GM12892 (cell line): ENCODE data around the gene GABPA.
A peak's percentile ranks its signal among the peaks of the same experiment; 100 is the strongest.
"Not testable (repeated sequence)": the region's sequence is repeated elsewhere in the genome, so short reads cannot be mapped to it uniquely, and the experiment has no call there.

Source experiments
- DNase-seq: peaks from one replicate; pipeline ENCODE4 v3.0.0; 2011; ENCODE audit not compliant: insufficient read length
- FAIRE-seq: peaks from 2 replicates; lab custom pipeline; 2011; peaks lifted over from hg19 to GRCh38; lab: Jason Lieb, UNC
- POLR2A ChIP-seq: IDR thresholded peaks from 2 replicates; pipeline ENCODE4 v1.6.1; 2011; ENCODE audit warnings: low read depth, low read length, control low read depth
- POLR2AphosphoS5 ChIP-seq: IDR thresholded peaks from 2 replicates; pipeline ENCODE4 v1.6.1; 2011; ENCODE audit warnings: low read depth, low read length, control low read depth
- TAF1 ChIP-seq: IDR thresholded peaks from 2 replicates; pipeline ENCODE4 v1.6.1; 2011; ENCODE audit warnings: low read depth, mild to moderate bottlenecking, control low read depth, low read length, borderline replicate concordance

GABPA gene

GRCh38 chr21:25752416-25752815 lies 17.6 kb downstream of the GABPA start:
- FAIRE-seq (no peak), DNase-seq (no peak)
- TF ChIP-seq TAF1 (no peak), POLR2A (no peak), POLR2AphosphoS5 (no peak)

- FAIRE-seq (peak; percentile 24), DNase-seq (no peak)
- no peak for TF ChIP-seq TAF1
- no peak for TF ChIP-seq POLR2A
- no peak for TF ChIP-seq POLR2AphosphoS5
Observed at GRCh38 chr21:25756190-25756932, 21.6 kb downstream of the GABPA start.

GRCh38 chr21:25757531-25757930 lies 22.8 kb downstream of the GABPA start:
- TF ChIP-seq POLR2AphosphoS5 (no peak), TAF1 (no peak), POLR2A (no peak)

DNA sequence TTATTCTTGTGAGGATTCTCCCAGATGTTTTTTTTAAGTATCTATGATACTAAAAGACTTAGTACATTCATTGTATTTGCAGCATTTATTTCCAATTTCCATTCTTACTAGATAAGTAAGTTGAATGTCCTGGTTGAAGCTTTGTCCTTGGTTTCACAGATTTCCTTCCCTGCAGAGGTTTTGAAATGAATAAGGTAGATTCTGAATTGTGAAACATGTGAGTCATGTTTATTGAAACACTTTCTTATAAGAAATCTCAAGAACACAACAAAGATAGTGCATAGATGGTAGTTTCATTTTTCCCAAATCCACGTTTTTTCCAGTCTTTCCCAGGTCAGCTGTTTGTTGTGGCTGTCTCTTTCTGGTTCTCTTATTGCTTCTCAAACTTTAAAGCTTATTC lies 24.8 kb downstream of the GABPA start:
- FAIRE-seq (no peak), DNase-seq (no peak)
- TF ChIP-seq POLR2AphosphoS5 (no peak), TAF1 (no peak), POLR2A (no peak)

More at GRCh38 chr21:25757531-25757930, 22.8 kb downstream of the GABPA start:
- FAIRE-seq (no peak), DNase-seq (no peak)

GRCh38 chr21:25760061-25760460 lies 25.3 kb downstream of the GABPA start:
- FAIRE-seq (no peak), DNase-seq (no peak)
- no peak for TF ChIP-seq POLR2A
- no peak for TF ChIP-seq POLR2AphosphoS5
- no peak for TF ChIP-seq TAF1

DNA sequence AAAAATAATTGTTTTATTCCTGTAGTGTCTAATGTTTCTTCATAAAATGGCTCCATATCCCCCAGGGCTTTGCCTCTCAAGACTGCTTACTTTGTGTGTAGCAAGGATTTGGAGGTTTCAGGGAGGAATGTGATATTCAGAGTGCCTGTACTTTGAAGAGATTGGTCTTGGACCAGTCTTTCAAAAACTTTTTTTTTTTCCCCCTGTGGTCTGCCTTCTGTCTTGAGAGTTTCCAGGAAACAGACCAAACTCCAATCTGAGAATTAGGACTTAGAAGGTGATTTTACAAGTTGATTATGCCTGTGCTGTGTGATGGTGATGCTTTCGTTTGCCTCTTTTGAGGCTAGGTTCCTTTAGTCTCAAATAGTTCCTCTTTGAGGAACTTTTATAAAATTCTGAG lies 25.9 kb downstream of the GABPA start:
- DNase-seq (no peak), FAIRE-seq (no peak)
- no peak for TF ChIP-seq TAF1
- no peak for TF ChIP-seq POLR2AphosphoS5
- TF ChIP-seq POLR2A = no peak

DNA sequence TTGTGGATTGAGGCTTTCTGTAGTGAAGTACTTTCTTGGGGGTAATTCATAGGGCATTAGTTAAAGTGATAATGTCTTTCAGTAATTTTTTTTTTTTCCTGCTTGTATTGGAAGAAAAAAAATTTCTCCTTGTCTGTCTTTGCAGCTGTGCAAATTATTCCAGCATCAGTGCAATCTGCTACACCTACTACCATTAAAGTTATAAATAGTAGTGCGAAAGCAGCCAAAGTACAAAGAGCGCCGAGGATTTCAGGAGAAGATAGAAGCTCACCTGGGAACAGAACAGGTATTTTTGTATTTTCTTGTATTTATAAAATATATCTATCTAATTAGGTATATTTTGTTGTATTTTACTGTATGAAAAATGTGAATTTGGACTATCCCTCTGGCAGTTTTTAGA lies 29.3 kb downstream of the GABPA start:
- TF ChIP-seq POLR2AphosphoS5 = no peak
- TF ChIP-seq TAF1 = no peak
- TF ChIP-seq POLR2A = no peak
- FAIRE-seq = no peak
- DNase-seq = no peak

GRCh38 chr21:25767921-25768320 lies 33.1 kb downstream of the GABPA start:
- TF ChIP-seq TAF1 (no peak), POLR2A (no peak), POLR2AphosphoS5 (no peak)
- FAIRE-seq (peak; percentile 36), DNase-seq (no peak)

DNA sequence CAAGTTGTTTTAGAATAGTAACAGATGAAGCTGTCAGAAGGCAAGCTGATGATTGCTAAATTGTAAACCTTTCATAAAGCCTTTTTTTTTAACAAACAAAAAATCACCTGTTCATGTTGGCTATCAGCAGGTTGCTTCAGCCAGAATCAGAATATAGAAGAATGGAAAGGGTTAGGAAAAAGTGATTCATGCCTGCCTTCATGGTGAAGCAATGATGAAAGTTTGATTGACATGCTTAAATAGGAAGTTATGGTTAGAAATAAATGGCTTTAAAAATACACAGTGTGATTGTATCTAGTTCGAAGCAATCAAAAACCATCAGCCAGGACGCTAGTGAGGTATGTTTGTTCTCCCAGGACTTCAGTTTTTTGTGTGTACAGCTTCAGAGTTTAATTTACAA lies 37.9 kb downstream of the GABPA start:
- no peak for TF ChIP-seq TAF1
- no peak for TF ChIP-seq POLR2A
- FAIRE-seq = no peak
- DNase-seq = no peak

DNA sequence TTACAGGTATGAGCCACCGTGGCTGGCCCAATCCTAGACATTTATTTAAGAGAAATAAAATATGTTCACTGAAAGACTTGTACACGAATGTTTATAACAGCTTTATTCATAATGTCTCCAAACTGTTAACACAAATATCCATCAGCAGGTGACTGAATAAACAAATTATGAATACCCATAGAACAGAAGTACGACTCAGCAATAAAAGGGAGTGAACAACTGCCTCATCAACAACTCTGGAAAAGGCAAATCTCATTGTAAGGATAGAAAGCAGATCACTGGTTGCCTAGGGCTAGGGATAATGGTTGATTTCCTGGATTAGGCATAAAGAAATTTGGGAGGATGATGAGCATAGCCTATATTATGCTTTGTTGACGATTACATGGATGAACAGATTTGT lies 41.7 kb downstream of the GABPA start:
- TF ChIP-seq POLR2A (no peak), POLR2AphosphoS5 (no peak), TAF1 (no peak)
- no peak for FAIRE-seq

GRCh38 chr21:25778126-25778875 lies 43.5 kb downstream of the GABPA start:
- FAIRE-seq, DNase-seq: not testable (repeated sequence)

More for the DNA sequence above, 41.7 kb downstream of the GABPA start:
- no peak for DNase-seq

- FAIRE-seq = no peak
Observed at GRCh38 chr21:25788677-25789076, 53.9 kb downstream of the GABPA start.

More at GRCh38 chr21:25788677-25789076, 53.9 kb downstream of the GABPA start:
- TF ChIP-seq POLR2AphosphoS5 (no peak), TAF1 (no peak), POLR2A (no peak)
- DNase-seq = no peak
